K562 (cell line): ENCODE results near the gene CRKL. TPM values are rescaled to one million over a fixed set of nuclear protein-coding genes. Genes with fewer than 3 reads are reported as not detected.

Experiments
- ATAC-seq: fragments of 200-7000 bp; cut with Tn5 transposase; 3 replicates; pipeline ENCODE4 v1.9.1; 2020; ENCODE audit warnings: moderate library complexity
- BruUV-seq: library from RNA; stranded (reverse); fragments of 400-500 nt; replicated peaks from 2 replicates; lab custom pipeline; 2021; lab: Mats Ljungman, UMichigan
- CTCF ChIA-PET: fragments of 300-600 bp; formaldehyde crosslinking; extraction: SDS; loops from one replicate; lab custom pipeline; 2021; ENCODE audit warnings: low intra/inter-chr PET ratio; lab: Yijun Ruan, JAX
- POLR2A ChIA-PET: fragments of 300-600, 350-650 bp; sonication (Branson Sonifier 250); formaldehyde crosslinking; extraction: SDS; loops from one replicate; lab custom pipeline; 2021; ENCODE audit warnings: antibody characterized with exemption, inconsistent platforms; lab: Yijun Ruan, JAX
- DNase-seq, 4 experiments: peaks; one replicate each; pipeline versions ENCODE4 v3.0.0 to v3.0.0-alpha.2; 2011 to 2018; ENCODE audit warnings: low spot score in 3 of 4, mixed read lengths in 3 of 4; ENCODE audit errors: extremely low read depth in 1 of 4
- FAIRE-seq: peaks from 2 replicates; lab custom pipeline; 2011; peaks lifted over from hg19 to GRCh38; lab: Jason Lieb, UNC
- H2AFZ ChIP-seq: 2 replicates; pipeline ENCODE4 v1.6.0; 2011; ENCODE audit warnings: low read depth, low read length, control low read depth, inconsistent platforms
- H3K27ac ChIP-seq: fragments of 200-600 bp; 3 replicates; pipeline ENCODE4 v1.8.0; 2011; ENCODE audit warnings: low read depth, mild to moderate bottlenecking, control low read depth, inconsistent platforms, low read length, moderate library complexity, mixed read lengths; ENCODE audit errors: extremely low read depth
- H3K27me3 ChIP-seq, 2 experiments: fragments of 300-600 bp in 1 of 2; 2 replicates in 1 of 2; 3 replicates in 1 of 2; pipeline versions ENCODE4 v1.6.0 to v1.8.0; 2011; ENCODE audit warnings: inconsistent platforms in 2 of 2, low read length in 2 of 2, mild to moderate bottlenecking in 1 of 2, mixed read lengths in 1 of 2, moderate library complexity in 1 of 2; ENCODE audit not compliant: control insufficient read depth in 2 of 2, insufficient read depth in 2 of 2
- H3K36me3 ChIP-seq: fragments of 300-600 bp; 3 replicates; pipeline ENCODE4 v1.8.0; 2011; ENCODE audit warnings: mild to moderate bottlenecking, low read length, inconsistent platforms; ENCODE audit not compliant: control insufficient read depth, insufficient read depth
- H3K4me1 ChIP-seq, 2 experiments: fragments of 200-600 bp in 1 of 2; replicated peaks in 1 of 2; 2 replicates in 1 of 2; 3 replicates in 1 of 2; pipeline versions ENCODE4 v1.5.1 to v1.8.0; 2011; ENCODE audit warnings: inconsistent platforms in 2 of 2, low read length in 2 of 2, mild to moderate bottlenecking in 1 of 2, mixed read lengths in 1 of 2, moderate library complexity in 1 of 2; ENCODE audit not compliant: control insufficient read depth in 2 of 2, insufficient read depth in 2 of 2
- H3K4me2 ChIP-seq: 2 replicates; pipeline ENCODE4 v1.6.1; 2011; ENCODE audit warnings: low read length, control low read depth, inconsistent platforms, mixed read lengths; ENCODE audit not compliant: insufficient read depth
- H3K4me3 ChIP-seq: fragments of 200-600 bp; sonication (generic), shearing (Covaris generic); 2 replicates; pipeline ENCODE4 v1.5.1; 2016; ENCODE audit warnings: control low read depth, inconsistent platforms
- H3K79me2 ChIP-seq: fragments of 200-600 bp; 3 replicates; pipeline ENCODE4 v1.8.0; 2011; ENCODE audit warnings: low read length, inconsistent platforms; ENCODE audit not compliant: control insufficient read depth, insufficient read depth
- H3K9ac ChIP-seq, 2 experiments: 2 replicates each; pipeline versions ENCODE4 v1.6.0 to v1.6.1; 2011; ENCODE audit warnings: low read depth in 2 of 2, low read length in 2 of 2, control low read depth in 1 of 2, inconsistent platforms in 1 of 2, mild to moderate bottlenecking in 1 of 2, mixed read lengths in 1 of 2; ENCODE audit not compliant: insufficient read depth in 1 of 2
- H3K9me1 ChIP-seq: one replicate; pipeline ENCODE4 v1.6.0; 2011; ENCODE audit warnings: inconsistent platforms, mild to moderate bottlenecking, low read length, moderate library complexity; ENCODE audit not compliant: control insufficient read depth, insufficient read depth
- H3K9me3 ChIP-seq: replicated peaks from 2 replicates; pipeline ENCODE4 v1.5.1; 2011; ENCODE audit warnings: low read depth, low read length, inconsistent platforms; ENCODE audit not compliant: control insufficient read depth, insufficient read depth
- H4K20me1 ChIP-seq: replicated peaks from 2 replicates; pipeline ENCODE4 v1.6.1; 2011; ENCODE audit warnings: low read length, inconsistent platforms, mixed read lengths; ENCODE audit not compliant: control insufficient read depth, insufficient read depth
- BCOR ChIP-seq: fragments of 450-650 bp; IDR thresholded peaks from 2 replicates; pipeline ENCODE4 v1.6.1; 2016
- ELF1 ChIP-seq: fragments of 200-800 bp; sonication (Bioruptor generic); IDR thresholded peaks from 2 replicates; pipeline ENCODE4 v1.6.1; 2016; ENCODE audit warnings: missing genetic modification characterization, missing compliant biosample characterization
- HOXB6 ChIP-seq: fragments of 250-450 bp; sonication (Bioruptor Pico); IDR thresholded peaks from 2 replicates; pipeline ENCODE4 v1.5.1; 2022; ENCODE audit warnings: mild to moderate bottlenecking, borderline replicate concordance
- JUND ChIP-seq, 2 experiments: IDR thresholded peaks; 2 replicates in 1 of 2; 3 replicates in 1 of 2; pipeline ENCODE4 v1.6.1; 2011; ENCODE audit warnings: borderline replicate concordance in 2 of 2, low read depth in 2 of 2, low read length in 2 of 2, improper control_type of control experiment in 1 of 2, missing biosample characterization in 1 of 2, missing genetic modification characterization in 1 of 2, missing genetic modification reagents in 1 of 2
- KDM5B ChIP-seq: fragments of 200-600 bp; sonication (generic); IDR thresholded peaks from 2 replicates; pipeline ENCODE4 v1.6.1; 2012; ENCODE audit warnings: low read depth, mild to moderate bottlenecking, moderate library complexity, low read length, control low read depth, inconsistent platforms; ENCODE audit not compliant: insufficient replicate concordance
- RHOXF2B ChIP-seq: fragments of 250-450 bp; sonication (Bioruptor Pico); conservative IDR thresholded peaks from 2 replicates; pipeline ENCODE4 v1.5.1; 2021
- SMARCA5 ChIP-seq: fragments of 450-650 bp; IDR thresholded peaks from 2 replicates; pipeline ENCODE4 v1.6.1; 2016
- TEAD4 ChIP-seq, 2 experiments: sonication (generic) in 1 of 2; formaldehyde crosslinking in 1 of 2; IDR thresholded peaks; 2 replicates each; pipeline versions ENCODE4 v1.6.1 to v1.8.0; 2012 to 2022; ENCODE audit warnings: borderline replicate concordance in 1 of 2, inconsistent platforms in 1 of 2, low read length in 1 of 2, mild to moderate bottlenecking in 1 of 2, missing genetic modification reagents in 1 of 2
- TFAM ChIP-seq: fragments of 250-450 bp; sonication (Bioruptor Pico); conservative IDR thresholded peaks from 2 replicates; pipeline ENCODE4 v1.5.0; 2021; ENCODE audit warnings: mild to moderate bottlenecking, moderate library complexity
- ZNF347 ChIP-seq: fragments of 450-650 bp; formaldehyde crosslinking; IDR thresholded peaks from 2 replicates; pipeline ENCODE4 v1.4.0; 2020; ENCODE audit warnings: low read depth, mild to moderate bottlenecking, moderate library complexity
- WGBS: fragments of 100-300 bp; shearing (Covaris generic); methylation state at CpG from one replicate; pipeline ENCODE4 v1.1.6; 2016; ENCODE audit warnings: low coverage, mixed read lengths; ENCODE audit not compliant: insufficient coverage; ENCODE audit errors: missing lambda C conversion rate; 5-methylcytosine and 5-hydroxymethylcytosine counted together
- in situ Hi-C: fragments of 300-500 bp; cut with MboI; formaldehyde crosslinking; loops from 4 replicates; pipeline ENCODE4 v1.15.0; 2018; ENCODE audit warnings: inconsistent platforms, mixed read lengths
- intact Hi-C: fragments of 100-400 bp; cut with micrococcal nuclease; formaldehyde crosslinking; loops from 2 replicates; pipeline ENCODE4 v1.14.2; 2022
- polyA plus RNA-seq, 8 experiments: library from polyadenylated mRNA; depleted of rRNA in 4 of 8; stranded (reverse) in 5 of 8; unstranded in 3 of 8; fragments of >200 nt; fragmentation: Nextera tagmentation in 2 of 8; fragmentation: Illumina TruSeq in 1 of 8; extraction: Ambion mirVana in 2 of 8; extraction: Trizol in 1 of 8; gene quantifications; 2 replicates each; pipeline versions ENCODE4 v1.2.1 to v1.2.3, GENCODE V29; 2011 to 2014; ENCODE audit warnings: inconsistent platforms in 1 of 8, missing spikeins in 1 of 8
- total RNA-seq, 7 experiments: library from RNA; depleted of rRNA in 6 of 7; stranded (reverse); fragments of >200 nt in 6 of 7; fragmentation: Illumina TruSeq in 2 of 7; extraction: Trizol in 2 of 7; gene quantifications; 2 replicates each; pipeline versions ENCODE4 v1.2.1 to v1.2.3, GENCODE V29; 2011 to 2021; ENCODE audit warnings: low replicate concordance in 1 of 7
- TF ChIP-seq, protein P1 (sequence below), 2 experiments: fragments of 450-650 bp in 1 of 2; sonication (generic) in 1 of 2; formaldehyde crosslinking; conservative IDR thresholded peaks; 2 replicates each; pipeline versions ENCODE4 v1.4.0 to v1.8.1; 2020 to 2022; ENCODE audit warnings: mild to moderate bottlenecking in 1 of 2, missing genetic modification reagents in 1 of 2
- TF ChIP-seq, protein P2 (sequence below): sonication (generic); formaldehyde crosslinking; IDR thresholded peaks from 2 replicates; pipeline ENCODE4 v1.8.0; 2022; ENCODE audit warnings: mild to moderate bottlenecking, missing genetic modification reagents
- TF ChIP-seq, protein P3 (sequence below): sonication (generic); formaldehyde crosslinking; IDR thresholded peaks from 2 replicates; pipeline ENCODE4 v1.8.0; 2023; ENCODE audit warnings: missing genetic modification reagents, mild to moderate bottlenecking, borderline replicate concordance

The CRKL gene
- total and polyA plus RNA-seq, 9 of the 15 experiments (the other 6 are each of a cell fraction or from before 2014, with no cell fraction given): 100 to 263 (median 124) TPM

DNA sequence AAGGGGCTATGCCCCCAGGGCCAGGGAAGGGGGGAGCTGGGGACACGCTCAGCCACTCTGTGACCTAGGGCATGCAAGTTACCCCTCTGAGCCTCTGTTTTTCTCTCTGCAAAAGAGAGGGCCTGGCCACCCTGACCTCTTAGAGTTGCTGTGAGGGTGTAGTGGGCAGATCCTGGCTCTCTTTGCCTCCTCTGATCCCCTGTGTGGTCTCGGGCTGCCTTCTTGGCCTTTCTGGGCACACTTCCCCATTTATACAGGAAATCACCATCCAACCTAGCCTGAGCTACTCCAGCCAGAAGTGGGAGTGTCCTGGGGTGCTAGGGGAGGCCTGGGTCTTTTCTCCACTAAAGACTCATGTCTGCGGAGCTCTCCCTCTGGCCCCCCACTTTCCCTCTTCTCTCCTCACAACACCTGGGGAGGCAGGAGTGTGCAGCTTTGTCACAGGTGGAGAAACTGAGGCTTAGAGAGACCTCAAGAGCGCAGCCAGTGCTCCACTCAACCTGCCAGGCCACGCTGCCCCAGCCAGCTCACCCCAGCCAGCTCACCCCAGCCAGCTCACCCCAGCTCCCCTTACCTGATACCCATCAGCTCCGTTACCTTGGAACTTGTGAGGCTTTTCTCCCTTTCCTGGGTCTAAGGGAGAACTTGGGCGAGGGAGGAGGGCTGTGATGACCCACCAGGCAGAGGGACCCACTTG lies 51.2 kb downstream of the CRKL start:
- Histone ChIP-seq H2AFZ (no peak overlapping the region), H3K4me1 (peaks cover 0 to 47% of the 10 kb centered on the region in 2 experiments; a peak in 3 of 5 replicates), H3K9me3 (no peaks in the 10 kb centered on the region), H3K9ac (peak overlapping the region in 1 of 2 experiments; percentile 15; a peak in 1 of 4 replicates), H3K27me3 (peaks cover 19 to 46% of the 10 kb centered on the region in 2 experiments; a peak in 4 of 5 replicates), H3K4me2 (no peak overlapping the region), H3K79me2 (no peaks in the 10 kb centered on the region), H4K20me1 (peaks cover 41% of the 10 kb centered on the region), H3K4me3 (no peak overlapping the region), H3K27ac (no peak overlapping the region), H3K36me3 (no peaks in the 10 kb centered on the region), H3K9me1 (no peaks in the 10 kb centered on the region)
- BruUV-seq: no TSS peak
- ChIA-PET CTCF (no interaction called here), POLR2A (interaction anchor here (0.6 to 64.4 kb wide), 7 partner anchors 8 to 244 kb away, joined by 3 to 1556 read pairs (median 92); partner anchors contain the start of genes CRKL, LZTR1 and THAP7)
- WGBS: 44% methylated on average over 7 of the region's 7 CpGs
- in situ Hi-C loops: loop anchor here (25.0 kb wide), 1 partner anchor 169 kb away; no protein-coding TSS in a partner anchor
- intact Hi-C loops: no loop called here
- FAIRE-seq (no peak), ATAC-seq (peak; percentile 2), DNase-seq (peak in 1 of 4 experiments; percentile 54)
- no peak for TF ChIP-seq TEAD4 (IDR thresholded peaks at IDR 0.05; ENCODE audit: low read length)
- peak; percentile 33; the same call in 1 of the 2 replicates for TF ChIP-seq TEAD4 (CRISPR knock-in tag; IDR thresholded peaks at IDR 0.05; ENCODE audit: borderline replicate concordance)
- TF ChIP-seq TFAM (CRISPR knock-in tag): no peak
- TF ChIP-seq, protein P1, sequence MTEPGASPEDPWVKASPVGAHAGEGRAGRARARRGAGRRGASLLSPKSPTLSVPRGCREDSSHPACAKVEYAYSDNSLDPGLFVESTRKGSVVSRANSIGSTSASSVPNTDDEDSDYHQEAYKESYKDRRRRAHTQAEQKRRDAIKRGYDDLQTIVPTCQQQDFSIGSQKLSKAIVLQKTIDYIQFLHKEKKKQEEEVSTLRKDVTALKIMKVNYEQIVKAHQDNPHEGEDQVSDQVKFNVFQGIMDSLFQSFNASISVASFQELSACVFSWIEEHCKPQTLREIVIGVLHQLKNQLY (CRISPR knock-in tag; conservative IDR thresholded peaks at IDR 0.05): no peak
- no peak for TF ChIP-seq ZNF347 (CRISPR knock-in tag)
- peak; percentile 84; the same call in 1 of the 2 replicates for TF ChIP-seq RHOXF2B (CRISPR knock-in tag)
- no peak for TF ChIP-seq ELF1 (tag)
- TF ChIP-seq, protein P2, sequence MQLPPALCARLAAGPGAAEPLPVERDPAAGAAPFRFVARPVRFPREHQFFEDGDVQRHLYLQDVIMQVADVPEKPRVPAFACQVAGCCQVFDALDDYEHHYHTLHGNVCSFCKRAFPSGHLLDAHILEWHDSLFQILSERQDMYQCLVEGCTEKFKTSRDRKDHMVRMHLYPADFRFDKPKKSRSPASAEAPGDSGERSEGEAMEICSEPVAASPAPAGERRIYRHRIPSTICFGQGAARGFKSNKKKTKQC (CRISPR knock-in tag): peak; percentile 49
- no peak for TF ChIP-seq SMARCA5
- TF ChIP-seq, protein P3, sequence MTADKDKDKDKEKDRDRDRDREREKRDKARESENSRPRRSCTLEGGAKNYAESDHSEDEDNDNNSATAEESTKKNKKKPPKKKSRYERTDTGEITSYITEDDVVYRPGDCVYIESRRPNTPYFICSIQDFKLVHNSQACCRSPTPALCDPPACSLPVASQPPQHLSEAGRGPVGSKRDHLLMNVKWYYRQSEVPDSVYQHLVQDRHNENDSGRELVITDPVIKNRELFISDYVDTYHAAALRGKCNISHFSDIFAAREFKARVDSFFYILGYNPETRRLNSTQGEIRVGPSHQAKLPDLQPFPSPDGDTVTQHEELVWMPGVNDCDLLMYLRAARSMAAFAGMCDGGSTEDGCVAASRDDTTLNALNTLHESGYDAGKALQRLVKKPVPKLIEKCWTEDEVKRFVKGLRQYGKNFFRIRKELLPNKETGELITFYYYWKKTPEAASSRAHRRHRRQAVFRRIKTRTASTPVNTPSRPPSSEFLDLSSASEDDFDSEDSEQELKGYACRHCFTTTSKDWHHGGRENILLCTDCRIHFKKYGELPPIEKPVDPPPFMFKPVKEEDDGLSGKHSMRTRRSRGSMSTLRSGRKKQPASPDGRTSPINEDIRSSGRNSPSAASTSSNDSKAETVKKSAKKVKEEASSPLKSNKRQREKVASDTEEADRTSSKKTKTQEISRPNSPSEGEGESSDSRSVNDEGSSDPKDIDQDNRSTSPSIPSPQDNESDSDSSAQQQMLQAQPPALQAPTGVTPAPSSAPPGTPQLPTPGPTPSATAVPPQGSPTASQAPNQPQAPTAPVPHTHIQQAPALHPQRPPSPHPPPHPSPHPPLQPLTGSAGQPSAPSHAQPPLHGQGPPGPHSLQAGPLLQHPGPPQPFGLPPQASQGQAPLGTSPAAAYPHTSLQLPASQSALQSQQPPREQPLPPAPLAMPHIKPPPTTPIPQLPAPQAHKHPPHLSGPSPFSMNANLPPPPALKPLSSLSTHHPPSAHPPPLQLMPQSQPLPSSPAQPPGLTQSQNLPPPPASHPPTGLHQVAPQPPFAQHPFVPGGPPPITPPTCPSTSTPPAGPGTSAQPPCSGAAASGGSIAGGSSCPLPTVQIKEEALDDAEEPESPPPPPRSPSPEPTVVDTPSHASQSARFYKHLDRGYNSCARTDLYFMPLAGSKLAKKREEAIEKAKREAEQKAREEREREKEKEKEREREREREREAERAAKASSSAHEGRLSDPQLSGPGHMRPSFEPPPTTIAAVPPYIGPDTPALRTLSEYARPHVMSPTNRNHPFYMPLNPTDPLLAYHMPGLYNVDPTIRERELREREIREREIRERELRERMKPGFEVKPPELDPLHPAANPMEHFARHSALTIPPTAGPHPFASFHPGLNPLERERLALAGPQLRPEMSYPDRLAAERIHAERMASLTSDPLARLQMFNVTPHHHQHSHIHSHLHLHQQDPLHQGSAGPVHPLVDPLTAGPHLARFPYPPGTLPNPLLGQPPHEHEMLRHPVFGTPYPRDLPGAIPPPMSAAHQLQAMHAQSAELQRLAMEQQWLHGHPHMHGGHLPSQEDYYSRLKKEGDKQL: peak; percentile 91
- 0 out of 2 replicates have a peak, but pooled peaks have one; percentile 26 for TF ChIP-seq BCOR
- TF ChIP-seq KDM5B: peak; percentile 43
- TF ChIP-seq JUND (IDR thresholded peaks at IDR 0.05; ENCODE audit: borderline replicate concordance, low read depth, low read length): no peak
- TF ChIP-seq JUND (tag; IDR thresholded peaks at IDR 0.05; ENCODE audit: borderline replicate concordance, low read depth, low read length): no peak
- 0 out of 2 replicates have a peak, but pooled peaks have one; percentile 36 for TF ChIP-seq HOXB6
